DOHH2 (cell line): ENCODE data around the gene RUNDC3A.
"Not testable (repeated sequence)": the region's sequence is repeated elsewhere in the genome, so short reads cannot be mapped to it uniquely, and the experiment has no call there.

ENCODE experiments used
- CTCF ChIP-seq: fragments of 200-600 bp; sonication (generic); IDR thresholded peaks from one replicate; pipeline ENCODE4 v1.5.1; 2014; ENCODE audit warnings: antibody characterized with exemption, mild to moderate bottlenecking, low read depth, low read length; ENCODE audit not compliant: poor library complexity, severe bottlenecking
- EZH2phosphoT487 ChIP-seq: fragments of 200-600 bp; sonication (generic); IDR thresholded peaks from 2 replicates; pipeline ENCODE4 v1.6.1; 2017; ENCODE audit warnings: borderline replicate concordance, mild to moderate bottlenecking, antibody characterized with exemption, low read length, moderate library complexity, mixed read lengths

GRCh38 chr17:44330263-44330662 lies 21.9 kb downstream of the RUNDC3A start:
- TF ChIP-seq CTCF, EZH2phosphoT487: not testable (repeated sequence)
